ENCODE data around the gene ATP8B1.

ATP8B1 gene

DNA sequence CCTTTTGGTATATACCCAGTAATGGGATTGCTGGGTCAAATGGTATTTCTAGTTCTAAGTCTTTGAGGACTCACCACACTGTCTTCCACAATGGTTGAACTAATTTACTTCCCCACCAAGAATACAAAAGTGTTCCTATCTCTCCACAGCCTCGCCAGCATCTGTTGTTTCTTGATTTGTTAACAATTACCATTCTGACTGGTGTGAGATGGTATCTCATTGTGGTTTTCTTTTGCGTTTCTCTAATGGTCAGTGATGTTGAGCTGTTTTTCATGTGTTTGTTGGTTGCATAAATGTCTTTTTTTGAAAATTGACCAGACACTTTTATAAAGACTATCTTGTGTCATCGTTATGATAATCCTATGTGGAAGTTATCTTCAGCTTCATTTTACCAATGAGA is 16.0 kb upstream of the ATP8B1 start:
- no peak for DNase-seq (ENCODE audit: low read depth in 2 of 2)

- DNase-seq (ENCODE audit: low read depth in 2 of 2): no peak
Measured at GRCh38 chr18:57816208-57816954, 13.3 kb upstream of the ATP8B1 start.

DNA sequence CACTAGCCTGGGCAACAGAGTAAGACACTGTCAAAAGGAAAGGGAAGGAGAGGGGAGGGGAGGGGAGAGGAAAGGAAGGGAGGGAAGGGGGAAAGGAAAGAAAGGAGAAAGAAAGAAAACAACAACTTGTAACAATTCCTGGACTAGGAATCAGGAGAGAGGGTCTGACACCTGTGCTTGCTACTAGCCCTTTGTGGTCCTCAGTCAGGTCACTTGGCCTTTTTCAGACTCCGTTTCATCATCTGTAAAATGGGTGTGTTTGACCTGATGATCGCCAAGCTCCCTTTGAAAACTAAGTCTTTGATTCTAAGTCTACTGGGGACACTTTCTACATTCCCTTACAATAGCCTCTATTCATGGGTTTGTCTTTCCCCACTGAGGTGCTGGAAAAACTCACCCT is 11.4 kb upstream of the ATP8B1 start:
- no peak for DNase-seq (ENCODE audit: low read depth in 2 of 2)

DNA sequence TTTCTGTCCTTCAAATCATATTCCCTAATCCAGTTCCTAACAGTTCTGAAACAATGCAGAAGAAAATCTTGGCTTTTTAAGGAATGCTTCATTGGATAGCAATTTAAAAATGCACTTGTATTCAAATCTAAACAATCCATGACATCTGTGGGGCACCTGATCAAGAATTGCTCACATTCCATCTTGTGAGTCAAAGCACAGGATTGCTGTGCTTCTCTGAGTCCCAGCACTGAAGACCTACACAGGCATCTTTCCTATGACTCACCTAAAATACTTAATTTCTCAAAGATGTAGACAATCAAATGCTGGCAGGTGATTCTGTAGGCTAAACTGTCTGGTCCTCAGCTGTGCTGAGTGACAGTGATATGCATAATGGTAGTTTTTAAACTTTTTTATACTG is 10.1 kb upstream of the ATP8B1 start:
- no peak for DNase-seq (ENCODE audit: low read depth in 2 of 2)

GRCh38 chr18:57812126-57812477 is 9.0 kb upstream of the ATP8B1 start:
- DNase-seq (ENCODE audit: low read depth in 2 of 2): no peak

GRCh38 chr18:57811477-57812125 is 8.5 kb upstream of the ATP8B1 start:
- no peak for DNase-seq (ENCODE audit: low read depth in 2 of 2)

DNA sequence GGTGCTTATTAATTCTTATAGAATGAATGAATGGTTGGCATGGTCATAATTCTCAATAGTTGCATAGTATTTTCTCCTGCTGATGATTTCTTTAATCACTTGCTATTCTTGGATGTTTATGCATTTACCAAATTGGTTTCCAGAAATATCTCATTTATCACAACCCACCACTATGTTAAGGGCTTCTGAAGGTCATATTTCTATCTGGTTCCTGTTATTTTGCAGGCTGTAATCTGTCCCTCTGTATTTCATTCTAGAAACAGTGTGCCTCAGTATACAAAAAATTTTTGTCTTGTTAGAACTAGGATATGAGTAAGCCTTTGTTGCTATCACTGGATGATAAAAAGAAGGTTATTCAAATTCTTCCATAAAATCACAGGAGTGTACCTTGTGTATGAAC is 6.1 kb upstream of the ATP8B1 start:
- no peak for DNase-seq (ENCODE audit: low read depth in 2 of 2)

DNA sequence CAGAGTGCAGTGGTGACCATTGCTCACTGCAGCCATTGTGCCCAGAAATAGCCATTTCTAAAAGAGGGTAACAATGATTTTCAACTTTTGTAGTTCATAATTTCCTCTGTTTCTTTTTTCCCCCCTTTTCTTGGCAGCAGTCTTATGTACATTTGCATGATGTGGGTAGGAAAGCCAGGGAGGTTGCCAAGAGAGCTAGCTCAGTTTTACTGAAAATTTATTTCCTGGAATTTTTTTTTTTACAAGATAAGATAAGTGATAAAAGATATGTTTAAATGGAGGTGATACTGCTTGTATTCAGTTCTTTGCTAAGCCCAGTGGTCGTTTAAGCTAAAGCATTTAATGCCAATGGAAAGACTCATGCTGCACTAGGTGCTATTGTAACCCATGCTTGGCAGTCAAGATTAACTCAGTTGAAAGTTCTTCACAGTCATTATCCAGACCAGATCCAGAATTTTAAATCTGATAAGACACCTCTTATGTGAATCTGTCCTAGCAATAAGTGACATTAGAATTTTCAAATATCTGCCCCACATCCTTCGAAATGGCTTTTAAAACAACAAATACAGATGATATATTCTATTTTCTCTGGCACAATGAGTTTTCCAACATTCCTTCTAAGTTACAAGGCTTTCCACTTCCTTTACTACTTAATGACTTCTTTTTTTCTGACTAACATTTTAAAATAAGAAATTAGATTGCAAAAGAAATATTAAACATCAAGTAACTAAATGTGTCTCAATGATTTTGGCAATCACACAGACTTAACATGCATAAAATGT is 4.4 kb upstream of the ATP8B1 start:
- DNase-seq (ENCODE audit: low read depth in 2 of 2): no peak

DNA sequence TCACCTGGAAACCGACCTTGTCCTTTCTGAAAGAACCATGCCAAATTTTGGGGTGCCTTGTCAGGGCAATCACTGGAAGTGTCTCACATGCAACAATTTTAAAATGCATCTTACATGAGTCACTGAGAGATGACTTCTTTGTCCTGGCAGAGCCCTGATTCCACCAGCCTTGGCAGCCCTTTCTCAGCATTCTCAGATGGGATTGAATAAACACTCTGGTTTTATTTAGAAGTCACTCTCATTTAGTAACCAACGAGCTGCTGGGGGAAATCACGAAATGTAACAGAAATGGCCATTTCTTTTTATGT is 3.8 kb upstream of the ATP8B1 start:
- no peak for DNase-seq (ENCODE audit: low read depth in 2 of 2)

DNA sequence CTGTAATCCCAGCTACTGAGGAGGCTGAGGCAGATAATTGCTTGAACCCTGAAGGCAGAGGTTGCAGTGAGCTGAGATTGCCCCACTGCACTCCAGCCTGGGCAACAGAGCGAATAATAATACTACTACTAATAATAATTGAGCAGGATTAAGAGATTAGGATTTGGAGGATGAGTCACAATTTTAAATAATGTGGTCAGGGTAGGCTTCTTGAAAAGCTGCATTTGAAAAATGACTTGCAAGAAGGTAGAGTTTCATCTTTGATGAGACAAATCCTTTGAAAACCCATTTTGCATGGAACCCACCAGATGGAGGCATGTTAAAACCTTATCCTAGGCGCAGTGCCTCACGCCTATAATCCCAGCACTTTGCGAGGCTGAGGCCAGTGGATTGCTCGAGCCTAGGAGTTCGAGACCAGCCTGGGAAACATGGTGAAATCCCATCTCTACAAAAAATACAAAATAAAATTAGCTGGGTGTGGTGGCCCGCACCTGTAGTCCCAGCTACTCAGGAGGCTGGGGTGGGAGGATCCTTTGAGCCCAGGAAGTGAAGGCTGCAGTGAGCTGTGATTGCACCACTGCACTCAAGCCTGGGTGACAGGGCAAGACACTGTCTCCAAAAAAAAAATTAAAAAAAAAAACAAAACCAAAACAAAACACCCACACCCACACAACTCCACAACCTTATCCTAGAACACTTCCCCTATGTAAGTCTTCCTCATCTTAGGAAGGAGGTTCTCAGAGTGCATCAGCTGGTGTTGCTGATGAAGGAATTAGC is 3.3 kb upstream of the ATP8B1 start:
- no peak for DNase-seq (ENCODE audit: low read depth in 2 of 2)

- DNase-seq (ENCODE audit: low read depth in 2 of 2): no peak
Measured at GRCh38 chr18:57805117-57805516, 2.0 kb upstream of the ATP8B1 start.

- DNase-seq (ENCODE audit: low read depth in 2 of 2): no peak
Measured at GRCh38 chr18:57804557-57804956, 1.4 kb upstream of the ATP8B1 start.

DNA sequence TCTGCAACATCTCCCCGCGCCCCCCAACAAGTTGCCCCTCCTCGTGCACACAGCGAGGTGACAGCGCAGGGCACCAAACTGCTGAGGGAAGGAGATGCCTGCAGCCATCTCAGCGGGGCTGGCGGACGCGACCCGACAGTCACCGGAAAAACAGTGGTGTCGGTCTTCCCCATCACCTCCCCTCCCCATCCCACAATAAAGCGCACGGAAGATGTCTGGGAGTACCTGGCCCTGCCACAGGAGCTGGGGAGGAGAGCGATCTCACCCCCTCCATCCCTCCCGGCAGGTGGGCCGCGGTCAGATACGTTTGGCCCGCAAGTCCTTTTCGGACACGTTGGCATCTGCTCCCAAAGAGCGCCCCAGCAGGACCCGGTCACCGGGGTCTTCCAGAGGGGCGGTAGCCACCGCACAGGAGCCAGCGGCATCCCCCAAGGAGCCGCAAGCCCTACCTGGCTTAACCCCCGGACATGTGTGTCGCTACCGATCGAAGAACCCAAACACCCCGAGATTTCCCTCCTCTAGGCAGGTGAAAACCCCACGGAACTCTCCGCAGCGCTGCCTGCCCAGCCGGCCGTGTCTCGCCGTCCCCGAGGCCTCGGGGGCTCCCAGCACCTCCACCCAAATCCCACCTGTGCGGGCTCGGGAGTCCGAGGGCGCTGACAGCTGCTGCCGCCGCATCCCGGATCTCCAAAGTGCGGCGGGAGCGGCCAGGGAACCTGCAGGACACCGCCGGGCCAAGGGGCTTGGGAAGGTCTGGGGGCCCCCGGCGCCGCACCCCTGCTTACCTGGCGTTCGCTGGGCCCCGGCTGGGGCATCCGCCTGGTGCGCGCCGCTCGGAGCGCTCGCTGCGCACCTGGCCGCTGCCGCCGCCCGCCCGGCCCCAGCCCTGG is 657 bp downstream of the ATP8B1 start:
- no peak for DNase-seq (ENCODE audit: low read depth in 2 of 2)

- peak in 1 of 2 donors; percentile 6 for DNase-seq (ENCODE audit: low read depth in 2 of 2)
Measured at GRCh38 chr18:57801761-57802212, 1.3 kb downstream of the ATP8B1 start.

DNA sequence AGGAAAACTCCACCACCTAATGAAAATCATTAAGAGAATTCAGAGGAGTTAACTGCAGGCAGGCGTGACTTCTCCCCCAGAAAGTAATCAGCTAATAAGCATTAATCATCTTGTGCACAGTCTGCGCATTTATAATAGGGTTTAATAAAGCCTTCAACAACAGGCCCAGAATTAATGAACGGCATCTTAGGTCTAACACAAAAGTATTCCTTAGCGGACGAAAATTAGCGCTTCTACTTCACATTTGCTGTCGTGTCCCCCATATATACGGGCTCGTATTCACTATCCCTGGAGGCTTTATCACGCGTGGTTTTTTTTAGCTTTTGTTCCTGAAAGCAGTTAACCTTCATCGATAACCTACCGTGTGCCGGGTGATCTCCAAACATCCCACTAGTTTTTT is 1.8 kb downstream of the ATP8B1 start:
- no peak for DNase-seq (ENCODE audit: low read depth in 2 of 2)

DNA sequence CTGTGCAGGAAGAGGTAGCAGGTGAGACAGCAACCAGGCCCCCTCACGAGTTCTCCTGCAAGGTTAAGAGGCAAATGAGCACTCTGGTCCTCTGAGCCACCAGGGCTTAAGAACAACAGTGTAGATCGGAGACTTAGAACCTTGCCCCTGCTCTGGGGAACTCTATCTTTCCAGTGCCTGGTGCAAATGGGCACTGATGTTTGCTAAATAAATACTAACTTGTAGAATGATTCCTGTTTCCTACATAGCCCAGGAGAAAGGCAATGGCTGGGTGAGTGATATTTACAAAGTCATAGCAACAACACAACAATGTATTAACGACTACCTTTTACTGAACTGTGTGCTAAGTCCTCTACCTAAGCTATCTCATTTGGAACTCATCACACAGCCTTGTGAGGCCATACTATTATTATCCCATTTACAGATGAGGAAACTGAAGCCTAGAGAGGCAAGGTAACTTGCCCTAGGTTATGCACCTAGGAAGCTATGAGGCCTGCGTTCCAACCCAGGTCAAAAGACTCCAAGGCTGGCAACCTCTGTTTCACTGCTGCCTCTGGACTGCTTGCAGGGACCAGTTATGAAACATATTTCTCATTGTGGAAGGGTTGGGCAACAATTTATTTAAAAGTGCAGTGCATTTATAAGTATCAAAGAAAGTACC is 4.3 kb downstream of the ATP8B1 start:
- no peak for DNase-seq (ENCODE audit: low read depth in 2 of 2)

DNA sequence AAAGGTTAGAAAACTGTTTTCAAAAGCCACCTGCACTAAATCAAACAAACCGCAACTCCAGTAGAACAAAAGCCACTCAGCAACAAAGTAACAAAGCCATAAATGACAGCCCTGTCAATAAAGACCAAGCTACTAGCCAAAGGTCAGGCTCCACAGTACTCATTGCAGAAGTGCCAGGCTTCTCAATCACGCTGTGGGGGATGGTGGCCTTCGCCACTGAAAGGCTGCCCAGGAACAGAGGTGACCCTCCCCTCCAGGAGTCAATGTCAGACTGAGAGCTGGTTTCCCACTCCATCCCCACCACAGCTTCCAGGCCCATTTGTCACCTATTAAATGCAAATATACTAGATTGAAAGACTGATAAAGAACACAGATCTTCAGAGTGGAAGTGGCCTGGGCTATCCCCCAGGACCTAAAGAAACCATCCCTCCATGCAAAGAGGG is 5.9 kb downstream of the ATP8B1 start:
- DNase-seq (ENCODE audit: low read depth in 2 of 2): no peak

DNA sequence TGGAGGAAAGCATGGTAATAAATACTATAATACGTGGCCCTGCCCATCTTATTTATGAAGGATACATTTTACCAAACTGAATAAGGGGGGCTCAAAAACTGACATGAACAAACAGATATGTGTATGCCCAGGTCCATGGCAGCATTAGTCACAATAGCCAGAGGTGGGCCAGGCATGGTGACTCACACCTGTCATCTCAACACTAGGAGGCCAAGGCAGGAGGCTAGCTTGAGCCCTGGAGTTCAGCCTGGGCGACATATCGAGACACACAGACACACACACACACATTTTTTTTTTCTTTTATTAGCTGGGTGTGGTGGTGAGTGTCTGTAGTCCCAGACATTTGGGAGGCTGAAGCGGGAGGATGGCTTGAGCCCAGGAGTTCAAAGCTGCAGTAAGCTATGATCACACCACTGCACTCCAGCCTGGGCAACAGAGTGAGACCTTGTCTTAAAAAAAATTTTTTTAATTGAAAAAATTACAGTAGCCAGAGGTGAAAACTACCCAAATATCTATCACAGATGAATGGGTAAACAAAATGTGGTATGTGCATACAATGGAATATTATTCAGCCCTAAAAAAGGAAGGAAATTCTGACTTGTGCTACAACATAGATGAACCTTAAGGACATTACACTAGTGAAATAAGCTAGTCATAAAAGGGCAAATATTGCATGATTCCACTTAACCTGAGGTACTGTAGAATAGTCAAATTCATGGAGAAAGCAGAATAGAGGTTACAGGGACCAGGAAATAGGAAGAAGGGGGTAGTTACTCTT is 8.0 kb downstream of the ATP8B1 start:
- no peak for DNase-seq (ENCODE audit: low read depth in 2 of 2)

DNA sequence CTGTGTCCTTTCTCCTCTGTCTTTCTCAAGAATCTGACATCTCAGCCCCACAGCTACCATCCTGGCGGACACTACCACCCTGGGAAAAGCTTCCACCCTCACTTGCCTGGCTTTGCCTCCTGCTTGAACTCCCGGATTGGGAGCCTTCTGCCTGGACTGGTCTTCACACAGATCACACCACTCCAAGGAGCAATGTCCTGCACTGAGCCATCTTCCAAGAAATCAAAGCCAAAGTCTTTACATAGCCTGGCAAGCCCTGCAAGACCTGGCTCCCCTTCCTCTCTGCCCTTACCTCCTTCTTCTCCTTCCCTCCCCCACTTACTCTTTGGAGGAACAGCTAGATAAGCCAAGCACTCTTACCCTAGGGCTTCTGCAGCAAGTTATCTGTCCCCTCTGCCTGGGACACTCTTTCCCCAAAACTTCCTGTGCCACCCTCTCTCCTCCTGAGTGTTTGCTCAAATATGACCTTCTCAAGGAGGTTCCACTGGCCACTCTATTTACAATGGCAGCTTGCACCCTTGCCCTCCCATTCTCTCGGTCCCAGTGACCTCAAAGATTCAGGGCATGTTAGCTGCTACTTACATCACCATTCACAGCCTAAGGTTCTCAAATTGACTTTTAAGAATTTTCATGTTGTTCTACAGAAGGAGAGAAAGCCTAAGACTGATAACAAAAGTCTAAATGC is 9.7 kb downstream of the ATP8B1 start:
- no peak for DNase-seq (ENCODE audit: low read depth in 2 of 2)
